Measurements from ENCODE around the gene POU2AF1.

DNA sequence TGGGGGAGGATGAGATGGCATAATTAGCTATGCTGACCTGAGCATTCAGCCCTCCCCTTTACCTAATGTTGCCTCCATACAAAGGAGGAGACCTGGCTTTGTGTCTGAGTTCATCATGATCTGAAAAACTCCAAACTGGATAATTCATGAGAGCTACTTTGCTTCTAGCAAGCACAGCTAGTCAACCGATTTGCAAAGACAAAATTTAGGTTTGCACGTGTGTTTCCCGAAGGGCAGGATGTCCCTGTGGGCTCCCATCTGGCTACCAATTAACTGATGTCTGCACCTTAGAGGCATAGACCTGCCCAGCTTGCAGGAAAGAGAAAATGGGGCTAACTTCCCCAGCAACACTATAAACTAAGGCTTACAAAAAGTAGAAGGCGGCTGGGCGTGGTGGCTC lies 42.2 kb upstream of the POU2AF1 start:
- no peak for TF ChIP-seq POU6F1 (CRISPR knock-in tag; IDR thresholded peaks at IDR 0.05; ENCODE audit: borderline replicate concordance, low read depth)
- no peak for TF ChIP-seq ZFP30 (CRISPR knock-in tag; IDR thresholded peaks at IDR 0.05)
- TF ChIP-seq ZC3H10 (CRISPR knock-in tag; IDR thresholded peaks at IDR 0.05): no peak
- no peak for TF ChIP-seq ZFP3 (CRISPR knock-in tag; IDR thresholded peaks at IDR 0.05)
- no peak for TF ChIP-seq ESRRG (CRISPR knock-in tag; IDR thresholded peaks at IDR 0.05)
- TF ChIP-seq PATZ1 (CRISPR knock-in tag; IDR thresholded peaks at IDR 0.05; ENCODE audit: borderline replicate concordance): no peak

Data from SK-N-SH treated with all-trans-retinoic acid at 6 μM for 48 hours (cell line).